Measurements from ENCODE around the gene DNAAF3.

DNAAF3 gene

DNA sequence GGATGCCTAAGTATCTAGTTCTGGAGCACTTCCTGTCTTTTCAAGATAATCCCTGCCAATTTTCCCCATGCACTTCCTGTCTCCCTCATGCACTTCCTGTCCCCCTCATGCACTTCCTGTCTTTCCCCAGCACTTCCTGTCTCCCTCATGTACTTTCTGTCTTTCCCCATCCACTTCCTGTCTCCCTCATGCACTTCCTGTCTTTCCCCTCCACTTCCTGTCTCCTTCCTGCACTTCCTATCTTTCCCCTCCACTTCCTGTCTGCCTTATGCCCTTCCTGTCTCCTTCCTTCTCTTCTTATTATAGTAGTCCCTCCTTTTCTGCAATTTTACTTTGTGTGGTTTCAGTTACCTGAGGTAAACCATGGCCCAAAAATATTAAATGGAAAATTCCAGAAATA is 14.4 kb downstream of the DNAAF3 start:
- DNase-seq = no peak

- no peak for DNase-seq
These were observed 17.1 kb downstream of the DNAAF3 start, which contains the start of gene TNNT1 for GRCh38 chr19:55149078-55150003. Gene TNNT1 (minus strand): TSS chr19:55149206. CDS start chr19:55147157, 2,049 bp downstream.

DNA sequence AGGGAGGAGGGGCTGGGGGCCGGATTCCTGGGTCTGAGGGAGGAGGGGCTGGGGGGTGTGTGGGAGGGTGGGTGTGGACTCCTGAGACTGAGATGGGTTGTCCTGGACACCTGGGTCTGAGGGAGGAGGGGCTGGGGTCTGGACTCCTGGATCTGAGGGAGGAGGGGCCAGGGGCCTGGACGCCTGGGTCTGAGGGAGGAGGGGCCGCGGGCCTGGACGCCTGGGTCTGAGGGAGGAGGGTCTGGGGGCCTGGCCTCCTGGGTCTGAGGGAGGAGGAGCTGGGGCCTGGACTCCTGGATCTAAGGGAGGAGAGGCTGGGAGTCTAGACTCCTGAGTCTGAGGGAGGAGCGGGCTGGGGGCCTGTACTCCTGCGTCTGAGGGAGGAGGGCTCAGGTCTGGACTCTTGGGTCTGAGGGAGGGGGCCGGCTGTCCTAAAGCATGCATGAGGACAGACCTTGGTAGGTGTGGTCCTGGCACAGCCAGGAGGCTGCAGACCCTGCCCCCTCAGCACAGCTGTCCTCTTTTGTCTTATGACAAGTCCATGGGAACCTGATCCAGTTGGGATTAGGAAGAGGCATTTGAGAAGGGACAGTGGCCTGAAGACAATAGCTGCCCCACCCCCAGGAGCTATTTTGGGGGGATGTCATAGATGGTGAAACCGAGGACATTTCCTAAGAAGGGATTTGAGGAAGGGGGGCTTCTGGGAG is 18.7 kb downstream of the DNAAF3 start:
- DNase-seq = no peak

DNA sequence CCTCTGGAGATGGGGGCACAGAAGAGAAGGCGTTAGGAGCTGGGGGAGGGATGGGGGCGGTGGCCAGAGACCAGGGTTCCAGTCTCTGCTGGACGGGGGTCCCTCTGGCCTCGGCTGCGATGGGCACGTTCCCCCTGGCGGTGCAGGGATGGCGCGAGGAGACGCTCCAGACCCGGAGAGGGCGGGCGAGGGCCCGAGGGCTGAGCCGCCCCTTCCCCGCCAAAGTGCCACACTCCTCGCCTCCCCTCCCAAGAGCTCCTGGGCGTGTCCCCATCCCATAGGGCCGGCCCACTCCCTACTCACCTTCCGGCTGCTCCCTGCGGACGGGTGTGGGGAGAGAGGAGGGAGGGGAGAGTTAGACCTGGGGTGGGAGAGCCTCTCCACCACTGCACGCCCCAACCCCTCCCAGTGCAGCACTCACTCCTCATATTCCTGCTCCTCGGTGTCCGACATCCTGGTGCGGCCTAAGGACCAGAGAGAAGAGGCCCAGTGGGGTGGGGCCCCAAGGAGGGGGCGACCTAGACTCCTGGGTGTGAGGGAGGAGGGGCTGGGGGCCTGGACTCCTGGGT is 19.6 kb downstream of the DNAAF3 start:
- no peak for DNase-seq

DNA sequence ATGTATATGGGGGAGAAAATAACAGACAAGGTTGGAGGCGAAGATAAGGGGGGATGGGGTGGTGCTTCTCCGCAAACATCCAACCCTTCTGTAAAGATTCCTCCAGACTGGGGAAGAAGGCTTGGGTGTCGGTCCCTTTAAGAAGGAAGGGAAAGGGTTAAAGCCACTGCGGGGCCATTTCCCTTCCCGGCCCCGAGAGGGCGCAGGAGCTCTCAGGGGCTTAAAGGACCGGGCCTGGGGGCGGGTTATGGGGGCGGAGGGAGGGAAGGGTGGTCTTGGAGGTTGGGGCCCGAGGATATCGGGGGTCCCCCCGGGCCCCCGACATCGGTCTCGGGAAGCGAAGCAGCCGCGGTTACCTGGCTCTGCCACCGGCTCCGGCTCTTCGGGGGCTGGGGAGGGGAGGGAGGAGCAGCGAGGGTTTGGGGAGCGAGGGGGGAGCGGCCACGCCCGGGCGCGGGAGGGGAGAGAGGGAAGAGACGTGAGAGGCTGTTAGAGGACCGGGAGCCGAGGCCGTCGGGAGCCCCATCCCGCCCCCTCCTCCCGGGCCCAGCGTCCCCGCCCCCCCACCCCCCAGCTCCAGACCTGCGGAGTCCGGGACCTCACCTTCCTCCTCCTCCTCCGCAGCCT is 20.2 kb downstream of the DNAAF3 start:
- no peak for DNase-seq

- DNase-seq = no peak
These were observed 21.2 kb downstream of the DNAAF3 start for GRCh38 chr19:55145232-55145631.

- DNase-seq = no peak
These were observed 24.7 kb downstream of the DNAAF3 start for GRCh38 chr19:55141696-55142095.

- DNase-seq = no peak
These were observed 28.5 kb downstream of the DNAAF3 start for GRCh38 chr19:55137915-55138314.

DNA sequence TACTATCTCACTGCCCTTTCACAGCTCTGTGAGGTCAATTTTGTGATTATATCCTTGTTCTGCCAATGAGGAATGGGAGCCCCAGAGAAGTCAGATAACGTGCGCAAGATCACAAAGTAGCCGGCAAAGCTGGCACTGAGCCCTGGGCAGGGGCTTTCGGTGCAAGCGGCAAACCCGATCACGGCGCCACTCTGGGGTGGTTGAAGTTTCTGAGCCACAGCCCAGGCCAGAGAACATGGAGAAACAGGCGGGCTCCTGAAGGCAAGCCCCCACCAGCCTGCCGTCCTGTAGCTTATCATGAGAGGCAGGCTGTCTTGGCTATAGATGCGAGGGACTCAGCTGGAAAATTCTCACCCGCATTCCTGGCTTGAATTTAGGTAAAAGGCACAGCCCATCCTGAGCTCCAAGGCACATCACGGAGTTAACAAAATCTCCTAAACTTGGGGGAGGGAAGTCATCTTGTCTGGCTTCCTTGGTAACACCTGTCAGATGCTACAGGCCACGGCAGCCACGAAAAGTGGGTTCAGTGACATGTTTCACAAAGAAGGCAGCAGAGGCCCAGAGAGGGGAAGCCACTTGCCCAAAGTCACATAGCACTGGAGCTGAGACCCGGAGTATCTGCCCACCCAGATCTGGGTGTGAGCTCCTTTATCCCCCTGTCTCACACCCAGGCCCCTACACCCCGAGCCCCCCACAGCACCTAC is 29.9 kb downstream of the DNAAF3 start:
- no peak for DNase-seq

DNA sequence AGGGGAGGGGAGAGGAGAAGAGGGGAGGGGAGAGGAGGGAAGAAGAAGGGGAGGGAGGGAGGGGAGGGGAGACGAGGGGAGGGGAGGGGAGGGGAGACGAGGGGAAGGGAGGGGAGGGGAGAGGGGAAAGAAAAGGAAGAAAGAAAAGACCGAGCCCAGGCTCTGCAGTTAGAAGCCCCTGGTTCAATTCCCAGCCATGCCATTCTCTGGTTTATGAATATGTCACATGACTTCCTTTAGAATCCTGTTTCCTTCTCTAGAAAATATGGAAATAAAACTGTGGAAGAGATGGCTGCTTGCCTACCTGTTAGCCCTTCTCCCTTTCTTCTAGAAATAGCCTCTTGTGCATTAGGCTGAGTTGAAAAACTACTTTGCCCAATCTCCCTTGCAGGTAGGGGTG is 31.7 kb downstream of the DNAAF3 start:
- DNase-seq = no peak

DNA sequence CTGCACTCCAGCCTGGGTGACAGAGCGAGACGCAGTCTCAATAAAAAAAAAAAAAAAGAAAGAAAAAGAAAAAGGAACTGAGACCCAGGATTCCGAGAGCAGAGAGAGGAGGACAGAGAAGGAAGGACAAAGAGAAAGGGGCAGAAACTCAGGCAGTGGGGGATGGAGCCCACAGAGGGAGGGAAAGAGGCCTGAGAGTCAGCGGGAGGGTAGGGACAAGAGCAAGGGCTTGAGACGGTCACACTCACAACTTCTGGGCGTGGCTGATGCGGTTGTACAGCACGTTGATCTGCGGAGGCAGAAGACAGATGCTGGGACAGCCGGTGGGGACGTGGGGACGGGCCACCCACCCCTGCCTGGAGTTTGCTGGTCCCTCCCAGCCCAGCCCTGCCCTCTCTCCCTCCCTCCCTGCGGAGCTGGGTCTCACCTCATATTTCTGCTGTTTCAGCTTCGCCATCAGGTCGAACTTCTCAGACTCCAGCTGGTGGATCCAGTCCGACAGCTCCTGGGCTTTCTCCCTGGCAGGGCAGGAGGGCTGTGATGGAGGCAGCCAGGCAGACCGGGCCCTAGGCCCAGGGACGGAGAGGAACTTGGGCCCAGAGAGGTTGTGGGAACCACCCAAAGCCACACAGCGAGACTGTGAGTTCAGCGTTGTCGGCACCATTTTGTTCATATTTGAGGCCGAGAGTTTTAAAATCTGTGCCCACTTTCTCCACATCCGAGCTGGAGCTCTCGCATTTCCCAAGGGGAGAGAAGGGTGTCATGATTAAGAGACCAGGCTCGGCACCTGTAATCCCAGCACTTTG is 32.6 kb downstream of the DNAAF3 start:
- DNase-seq = no peak

DNA sequence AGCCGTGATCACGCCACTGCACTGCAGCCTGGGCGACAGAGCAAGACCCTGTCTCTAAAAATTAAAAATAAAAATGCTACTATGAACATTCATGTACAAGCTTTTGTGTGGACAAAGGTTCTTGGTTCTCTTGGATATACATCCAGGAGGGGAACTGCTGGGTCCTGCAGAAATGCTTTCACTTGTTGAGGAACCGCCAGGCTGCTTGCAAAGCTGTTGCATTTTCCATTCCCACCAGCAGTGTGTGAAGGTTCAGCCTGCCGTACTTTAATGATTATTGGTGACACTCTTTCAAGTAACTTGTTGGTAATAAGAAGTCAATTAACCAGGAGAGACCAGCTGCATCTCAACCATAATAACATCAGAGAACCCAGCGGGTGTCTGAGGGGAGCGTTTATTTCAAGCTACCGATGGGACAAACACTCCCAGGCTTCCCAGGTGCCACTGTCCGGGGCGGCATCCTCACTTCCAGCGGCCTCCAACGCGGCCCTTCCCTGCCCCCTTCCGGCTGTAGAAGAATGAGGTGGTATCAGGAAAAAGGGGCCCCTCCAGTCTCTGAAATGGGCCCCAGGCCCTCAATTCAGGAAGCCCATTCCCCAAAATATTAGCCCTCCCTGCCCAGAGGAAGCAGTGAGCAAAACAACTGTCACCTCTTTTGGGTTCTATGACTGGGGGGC is 33.8 kb downstream of the DNAAF3 start:
- DNase-seq = no peak

DNA sequence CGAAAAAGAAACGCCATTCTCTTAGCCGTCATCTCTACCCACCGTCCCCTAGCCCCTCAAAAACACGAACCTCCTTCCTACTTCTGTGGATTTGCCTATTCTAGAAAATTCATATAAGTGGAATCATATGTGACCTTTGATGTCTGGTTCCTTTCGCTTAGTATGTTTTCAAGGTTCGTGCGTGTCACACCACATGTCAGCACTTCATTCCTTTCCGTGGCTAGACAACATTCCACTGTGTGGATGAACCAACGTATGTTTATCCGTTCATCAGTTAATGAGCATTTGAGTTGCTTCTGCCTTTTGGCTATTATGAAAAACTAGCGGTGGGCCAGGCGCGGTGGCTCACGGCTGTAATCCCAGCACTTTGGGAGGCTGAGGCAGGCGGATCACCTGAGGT is 35.0 kb downstream of the DNAAF3 start:
- no peak for DNase-seq

DNA sequence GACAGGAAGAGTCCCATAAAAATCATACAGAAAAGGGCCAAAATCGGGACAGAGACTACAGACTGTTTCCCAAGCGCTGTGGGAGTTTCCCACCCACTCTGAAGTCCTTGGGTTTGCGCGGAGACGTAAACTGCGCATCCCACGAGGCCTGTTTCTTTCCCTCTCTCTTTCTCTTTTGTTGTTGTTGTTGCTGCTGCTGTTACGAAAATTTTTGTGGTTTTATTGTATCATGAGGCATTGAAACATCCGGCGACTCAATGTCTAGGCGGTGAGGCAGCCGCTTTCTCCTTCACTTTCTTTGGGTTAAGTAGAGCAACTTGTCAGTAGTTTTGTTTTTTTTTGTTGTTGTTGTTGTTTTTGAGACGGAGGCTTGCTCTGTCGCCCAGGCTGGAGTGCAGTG is 47.4 kb downstream of the DNAAF3 start:
- DNase-seq = no peak

- no peak for DNase-seq
These were observed 47.9 kb downstream of the DNAAF3 start for GRCh38 chr19:55118401-55118991.

DNA sequence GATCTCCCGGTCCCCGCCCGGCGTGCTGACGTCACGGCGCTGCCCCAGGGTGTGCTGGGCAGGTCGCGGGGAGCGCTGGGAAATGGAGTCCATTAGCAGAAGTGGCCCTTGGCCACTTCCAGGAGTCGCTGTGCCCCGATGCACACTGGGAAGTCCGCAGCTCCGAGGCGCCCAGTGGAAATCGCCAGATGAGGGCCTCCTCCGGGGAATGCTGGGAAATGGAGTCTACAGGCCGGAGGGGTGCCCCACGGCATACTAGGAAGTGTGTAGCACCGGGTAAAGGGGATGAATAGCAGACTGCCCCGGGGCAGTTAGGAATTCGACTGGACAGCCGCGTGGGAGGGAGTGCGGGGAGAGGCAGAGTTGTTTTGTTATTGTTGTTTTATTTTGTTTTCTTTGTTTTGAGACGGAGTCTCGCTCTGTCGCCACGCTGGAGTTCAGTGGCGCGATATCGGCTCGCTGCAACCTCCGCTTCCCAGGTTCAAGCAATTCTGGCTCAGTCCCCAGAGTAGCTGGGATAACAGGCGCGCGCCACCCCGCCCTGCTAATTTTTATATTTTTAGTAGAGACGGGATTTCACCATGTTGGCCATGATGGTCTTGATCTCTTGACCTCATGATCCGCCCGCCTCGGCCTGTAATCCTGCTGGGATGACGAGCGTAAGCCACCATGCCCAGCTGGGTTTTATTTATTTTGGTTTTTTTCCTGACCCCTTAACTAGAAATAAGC is 48.6 kb downstream of the DNAAF3 start:
- DNase-seq = peak; percentile 98

- no peak for DNase-seq
These were observed 49.4 kb downstream of the DNAAF3 start, which contains the start of gene PPP1R12C for GRCh38 chr19:55116859-55117662. Gene PPP1R12C (minus strand): TSS chr19:55117637. CDS start chr19:55117543, 94 bp downstream.

DNA sequence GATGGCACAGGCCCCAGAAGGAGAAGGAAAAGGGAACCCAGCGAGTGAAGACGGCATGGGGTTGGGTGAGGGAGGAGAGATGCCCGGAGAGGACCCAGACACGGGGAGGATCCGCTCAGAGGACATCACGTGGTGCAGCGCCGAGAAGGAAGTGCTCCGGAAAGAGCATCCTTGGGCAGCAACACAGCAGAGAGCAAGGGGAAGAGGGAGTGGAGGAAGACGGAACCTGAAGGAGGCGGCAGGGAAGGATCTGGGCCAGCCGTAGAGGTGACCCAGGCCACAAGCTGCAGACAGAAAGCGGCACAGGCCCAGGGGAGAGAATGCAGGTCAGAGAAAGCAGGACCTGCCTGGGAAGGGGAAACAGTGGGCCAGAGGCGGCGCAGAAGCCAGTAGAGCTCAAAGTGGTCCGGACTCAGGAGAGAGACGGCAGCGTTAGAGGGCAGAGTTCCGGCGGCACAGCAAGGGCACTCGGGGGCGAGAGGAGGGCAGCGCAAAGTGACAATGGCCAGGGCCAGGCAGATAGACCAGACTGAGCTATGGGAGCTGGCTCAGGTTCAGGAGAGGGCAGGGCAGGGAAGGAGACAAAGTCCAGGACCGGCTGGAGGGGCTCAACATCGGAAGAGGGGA is 50.1 kb downstream of the DNAAF3 start:
- peak; percentile 68 for DNase-seq

Measured in CD4-positive, alpha-beta T cell treated with Interleukin-15 for 1 hour (primary cell).